Measurements from ENCODE around the gene TP53I11. TPM values are rescaled to one million over a fixed set of nuclear protein-coding genes. Genes with fewer than 3 reads are reported as not detected.

Gene TP53I11
- total RNA-seq, 1 donor from 2014 or later = 96.8 TPM

- H3K4me1 Mint-ChIP-seq (ENCODE audit: low read depth, unreplicated experiment) = peaks cover 22% of the 10 kb centered on the region
- DNase-seq (ENCODE audit: low read depth) = peak; percentile 83
- peaks cover 12% of the 10 kb centered on the region for H3K27me3 ChIP-seq (ENCODE audit: insufficient read depth, low read length)
Observed at GRCh38 chr11:44955015-44955738, 4.5 kb upstream of the TP53I11 start.

GRCh38 chr11:44954051-44954906, 3.6 kb upstream of the TP53I11 start:
- Histone ChIP-seq H3K27ac (ENCODE audit: low read depth, low read length) (no peak overlapping the region), H4K20me1 (ENCODE audit: insufficient read depth, low read length) (peaks cover 1% of the 10 kb centered on the region), H3K9me3 (ENCODE audit: insufficient read depth, low read depth, low read length) (no peaks in the 10 kb centered on the region), H3K36me3 (ENCODE audit: insufficient read depth, low read length) (no peaks in the 10 kb centered on the region), H3K27me3 (ENCODE audit: insufficient read depth, low read length) (peaks cover 12% of the 10 kb centered on the region), H3K79me2 (ENCODE audit: insufficient read depth, low read length) (no peaks in the 10 kb centered on the region), H3K4me1 (ENCODE audit: insufficient read depth, low read length) (peaks cover 18% of the 10 kb centered on the region), H3K4me3 (ENCODE audit: insufficient read depth, low read depth, low read length) (no peak overlapping the region), H3K4me2 (ENCODE audit: low read length) (peak overlapping the region; percentile 60), H3K9ac (ENCODE audit: low read length) (no peak overlapping the region), H2AFZ (ENCODE audit: low read depth, low read length) (peak overlapping the region; percentile 24)
- H3K27me3 Mint-ChIP-seq (ENCODE audit: low read depth, unreplicated experiment) = peaks cover 13% of the 10 kb centered on the region
- no peaks in the 10 kb centered on the region for H3K9me3 Mint-ChIP-seq (ENCODE audit: unreplicated experiment)
- no peak overlapping the region for H3K4me3 Mint-ChIP-seq (ENCODE audit: unreplicated experiment)
- no peaks in the 10 kb centered on the region for H3K36me3 Mint-ChIP-seq (ENCODE audit: low read depth, unreplicated experiment)
- no peak overlapping the region for H3K27ac Mint-ChIP-seq (ENCODE audit: unreplicated experiment)
- TF ChIP-seq CTCF (IDR thresholded peaks at IDR 0.05; ENCODE audit: insufficient read depth, low read depth, low read length) (no peak), EZH2 (IDR thresholded peaks at IDR 0.05; ENCODE audit: insufficient read depth, low read length) (no peak)
- peaks cover 22% of the 10 kb centered on the region for H3K4me1 Mint-ChIP-seq (ENCODE audit: low read depth, unreplicated experiment)
- FAIRE-seq (no peak), DNase-seq (ENCODE audit: low read depth) (no peak)

More at GRCh38 chr11:44955015-44955738, 4.5 kb upstream of the TP53I11 start:
- no peak for TF ChIP-seq CTCF (IDR thresholded peaks at IDR 0.05; ENCODE audit: insufficient read depth, low read depth, low read length)
- TF ChIP-seq EZH2 (IDR thresholded peaks at IDR 0.05; ENCODE audit: insufficient read depth, low read length) = no peak
- Histone ChIP-seq H3K4me2 (ENCODE audit: low read length) (peak overlapping the region; percentile 60), H3K9ac (ENCODE audit: low read length) (no peak overlapping the region), H3K27ac (ENCODE audit: low read depth, low read length) (no peak overlapping the region), H3K4me3 (ENCODE audit: insufficient read depth, low read depth, low read length) (no peak overlapping the region), H3K79me2 (ENCODE audit: insufficient read depth, low read length) (no peaks in the 10 kb centered on the region), H3K9me3 (ENCODE audit: insufficient read depth, low read depth, low read length) (no peaks in the 10 kb centered on the region), H4K20me1 (ENCODE audit: insufficient read depth, low read length) (no peaks in the 10 kb centered on the region), H2AFZ (ENCODE audit: low read depth, low read length) (peak overlapping the region; percentile 24), H3K36me3 (ENCODE audit: insufficient read depth, low read length) (no peaks in the 10 kb centered on the region), H3K4me1 (ENCODE audit: insufficient read depth, low read length) (peaks cover 18% of the 10 kb centered on the region)
- H3K27ac Mint-ChIP-seq (ENCODE audit: unreplicated experiment) = peak overlapping the region; percentile 75
- peak; percentile 17 for FAIRE-seq
- peaks cover 13% of the 10 kb centered on the region for H3K27me3 Mint-ChIP-seq (ENCODE audit: low read depth, unreplicated experiment)
- no peak overlapping the region for H3K4me3 Mint-ChIP-seq (ENCODE audit: unreplicated experiment)
- H3K9me3 Mint-ChIP-seq (ENCODE audit: unreplicated experiment) = no peaks in the 10 kb centered on the region
- no peaks in the 10 kb centered on the region for H3K36me3 Mint-ChIP-seq (ENCODE audit: low read depth, unreplicated experiment)

Measured in astrocyte (in vitro differentiated cells and primary cell).